Superior temporal gyrus (tissue), 1 donor: ENCODE measurements around the gene MON1B.

Experiments
- DNase-seq: peaks from one replicate; pipeline ENCODE4 v3.0.0-alpha.2; 2016; ENCODE audit errors: extremely low spot score

Gene MON1B

GRCh38 chr16:77246150-77246549, 55.2 kb downstream of the MON1B start:
- no peak for DNase-seq

GRCh38 chr16:77250400-77250799, 59.4 kb downstream of the MON1B start:
- DNase-seq, result no peak
